MM.1S (cell line): Measurements from ENCODE around the gene FOXN4.

ENCODE experiments used
- DNase-seq: peaks from one replicate; pipeline ENCODE4 v3.0.0-alpha.2; 2015
- H2AFZ ChIP-seq: fragments of 300-600 bp; sonication (generic); 2 replicates; pipeline ENCODE4 v1.6.0; 2016; ENCODE audit warnings: antibody characterized with exemption, low read length
- H3F3A ChIP-seq: fragments of 300-600 bp; sonication (generic); 2 replicates; pipeline ENCODE4 v1.6.1; 2016; ENCODE audit warnings: mild to moderate bottlenecking, antibody characterized with exemption, low read length, moderate library complexity, mixed read lengths; ENCODE audit not compliant: insufficient read depth
- H3K27ac ChIP-seq: fragments of 300-600 bp; sonication (generic); 2 replicates; pipeline ENCODE4 v1.5.1; 2016; ENCODE audit warnings: mild to moderate bottlenecking, low read length
- H3K27me3 ChIP-seq: fragments of 300-600 bp; sonication (generic); replicated peaks from 2 replicates; pipeline ENCODE4 v1.6.0; 2016; ENCODE audit warnings: low read length; ENCODE audit not compliant: insufficient read depth
- H3K36me3 ChIP-seq: fragments of 300-600 bp; sonication (generic); replicated peaks from 2 replicates; pipeline ENCODE4 v1.6.1; 2016; ENCODE audit warnings: mild to moderate bottlenecking, low read length, mixed read lengths; ENCODE audit not compliant: insufficient read depth
- H3K4me1 ChIP-seq: fragments of 300-600 bp; sonication (generic); 2 replicates; pipeline ENCODE4 v1.6.1; 2016; ENCODE audit warnings: low read length, mixed read lengths
- H3K4me2 ChIP-seq: fragments of 300-600 bp; sonication (generic); 2 replicates; pipeline ENCODE4 v1.6.0; 2016; ENCODE audit warnings: low read depth, low read length
- H3K4me3 ChIP-seq: fragments of 300-600 bp; sonication (generic); 2 replicates; pipeline ENCODE4 v1.5.1; 2016; ENCODE audit warnings: low read length, mixed read lengths
- H3K79me2 ChIP-seq: fragments of 300-600 bp; sonication (generic); 2 replicates; pipeline ENCODE4 v1.6.1; 2016; ENCODE audit warnings: mixed run types, low read length, mixed read lengths
- H3K9ac ChIP-seq: fragments of 300-600 bp; sonication (generic); 2 replicates; pipeline ENCODE4 v1.6.1; 2016; ENCODE audit warnings: low read length, mixed read lengths
- H3K9me2 ChIP-seq: fragments of 300-600 bp; sonication (generic); replicated peaks from 2 replicates; pipeline ENCODE4 v1.6.1; 2016; ENCODE audit warnings: mild to moderate bottlenecking, low read length, mixed read lengths; ENCODE audit not compliant: insufficient read depth
- H3K9me3 ChIP-seq: fragments of 300-600 bp; sonication (generic); replicated peaks from 2 replicates; pipeline ENCODE4 v1.6.1; 2016; ENCODE audit warnings: mild to moderate bottlenecking, low read length, mixed read lengths; ENCODE audit not compliant: insufficient read depth
- H4K20me1 ChIP-seq: fragments of 300-600 bp; sonication (generic); 2 replicates; pipeline ENCODE4 v1.6.1; 2016; ENCODE audit warnings: mild to moderate bottlenecking, low read length, moderate library complexity, mixed read lengths; ENCODE audit not compliant: insufficient read depth
- CTCF ChIP-seq: fragments of 300-600 bp; sonication (generic); IDR thresholded peaks from 2 replicates; pipeline ENCODE4 v1.5.1; 2016; ENCODE audit warnings: antibody characterized with exemption, low read length, mixed read lengths
- EZH2 ChIP-seq: fragments of 300-600 bp; sonication (generic); optimal IDR thresholded peaks from 2 replicates; pipeline ENCODE3; 2017; ENCODE audit warnings: low read depth, mild to moderate bottlenecking, antibody characterized with exemption, low read length, mixed read lengths
- EZH2phosphoT487 ChIP-seq: fragments of 300-600 bp; sonication (generic); IDR thresholded peaks from 2 replicates; pipeline ENCODE4 v1.6.1; 2018; ENCODE audit warnings: antibody characterized with exemption, low read length

FOXN4 gene

GRCh38 chr12:109305547-109305946 is 3.5 kb downstream of the FOXN4 start:
- H3K27ac ChIP-seq = no peak overlapping the region
- H3F3A ChIP-seq = peaks cover 6% of the 10 kb centered on the region
- H3K27me3 ChIP-seq = peaks cover 8% of the 10 kb centered on the region
- H4K20me1 ChIP-seq = no peaks in the 10 kb centered on the region
- no peaks in the 10 kb centered on the region for H3K79me2 ChIP-seq
- DNase-seq = no peak
- TF ChIP-seq EZH2phosphoT487 = no peak
- TF ChIP-seq CTCF = no peak
- no peak for TF ChIP-seq EZH2
- no peaks in the 10 kb centered on the region for H3K9me3 ChIP-seq
- no peak overlapping the region for H3K4me2 ChIP-seq
- H2AFZ ChIP-seq = no peak overlapping the region
- no peak overlapping the region for H3K9ac ChIP-seq
- no peaks in the 10 kb centered on the region for H3K9me2 ChIP-seq
- no peak overlapping the region for H3K4me3 ChIP-seq
- H3K36me3 ChIP-seq = no peaks in the 10 kb centered on the region
- peaks cover 1% of the 10 kb centered on the region; the same call in 1 of the 2 replicates for H3K4me1 ChIP-seq

- H2AFZ ChIP-seq = no peak overlapping the region
- H3K27me3 ChIP-seq = peaks cover 8% of the 10 kb centered on the region
- H3K4me1 ChIP-seq = no peaks in the 10 kb centered on the region
- no peak overlapping the region for H3K9ac ChIP-seq
- H4K20me1 ChIP-seq = no peaks in the 10 kb centered on the region
- no peaks in the 10 kb centered on the region for H3K36me3 ChIP-seq
- DNase-seq = no peak
- H3F3A ChIP-seq = no peaks in the 10 kb centered on the region
- H3K4me3 ChIP-seq = no peak overlapping the region
- no peaks in the 10 kb centered on the region for H3K9me3 ChIP-seq
- no peak overlapping the region for H3K4me2 ChIP-seq
- H3K9me2 ChIP-seq = no peaks in the 10 kb centered on the region
- no peaks in the 10 kb centered on the region for H3K79me2 ChIP-seq
- no peak for TF ChIP-seq CTCF
- no peak for TF ChIP-seq EZH2phosphoT487
- no peak for TF ChIP-seq EZH2
- H3K27ac ChIP-seq = no peak overlapping the region
Measured at GRCh38 chr12:109304485-109304884, 4.6 kb downstream of the FOXN4 start.

- Histone ChIP-seq H3F3A (no peaks in the 10 kb centered on the region), H3K9ac (no peak overlapping the region), H2AFZ (no peak overlapping the region), H3K4me2 (no peak overlapping the region), H3K4me1 (no peaks in the 10 kb centered on the region), H3K27me3 (no peaks in the 10 kb centered on the region; the same call in 1 of the 2 replicates), H4K20me1 (no peaks in the 10 kb centered on the region), H3K9me3 (no peaks in the 10 kb centered on the region), H3K27ac (no peak overlapping the region), H3K9me2 (no peaks in the 10 kb centered on the region), H3K36me3 (no peaks in the 10 kb centered on the region), H3K79me2 (no peaks in the 10 kb centered on the region), H3K4me3 (no peak overlapping the region)
- no peak for DNase-seq
- no peak for TF ChIP-seq EZH2phosphoT487
- no peak for TF ChIP-seq EZH2
- no peak for TF ChIP-seq CTCF
Measured at GRCh38 chr12:109302770-109303169, 6.3 kb downstream of the FOXN4 start.
